ELF-1 (cell line): Measurements from ENCODE around the gene STX4.

Experiments used
- DNase-seq: peaks from one replicate; pipeline ENCODE4 v3.0.0-alpha.2; 2016; ENCODE audit warnings: low read depth, low spot score

The STX4 gene

GRCh38 chr16:31020536-31020935 is 12.8 kb upstream of the STX4 start:
- no peak for DNase-seq

- DNase-seq = no peak
Observed at GRCh38 chr16:31022544-31023251, 10.7 kb upstream of the STX4 start.

- no peak for DNase-seq
Observed at GRCh38 chr16:31023252-31023602, 10.1 kb upstream of the STX4 start.

- no peak for DNase-seq
Observed at GRCh38 chr16:31023627-31024226, 9.6 kb upstream of the STX4 start.

- DNase-seq = no peak
Observed at GRCh38 chr16:31025339-31025738, 8.0 kb upstream of the STX4 start.

- DNase-seq = no peak
Observed at GRCh38 chr16:31029272-31029671, 4.1 kb upstream of the STX4 start.

- no peak for DNase-seq
Observed at GRCh38 chr16:31031276-31031675, 2.1 kb upstream of the STX4 start.

GRCh38 chr16:31033709-31034492 is 543 bp downstream of the STX4 start:
- DNase-seq = peak; percentile 84

GRCh38 chr16:31036691-31037090 is 3.3 kb downstream of the STX4 start:
- no peak for DNase-seq

- no peak for DNase-seq
Observed at GRCh38 chr16:31038993-31039392, 5.6 kb downstream of the STX4 start.

- no peak for DNase-seq
Observed at GRCh38 chr16:31042866-31043265, 9.5 kb downstream of the STX4 start.

GRCh38 chr16:31043352-31043751 is 10.0 kb downstream of the STX4 start:
- DNase-seq = no peak

GRCh38 chr16:31043898-31044481 is 10.6 kb downstream of the STX4 start:
- no peak for DNase-seq

- DNase-seq = no peak
Observed at GRCh38 chr16:31050280-31051030, 17.1 kb downstream of the STX4 start.

GRCh38 chr16:31052114-31052513 is 18.8 kb downstream of the STX4 start:
- DNase-seq = no peak

GRCh38 chr16:31055613-31056012 is 22.3 kb downstream of the STX4 start:
- peak; percentile 30 for DNase-seq

GRCh38 chr16:31061126-31061812 is 27.9 kb downstream of the STX4 start:
- no peak for DNase-seq

GRCh38 chr16:31061813-31062440 is 28.6 kb downstream of the STX4 start:
- DNase-seq = no peak

- DNase-seq = peak; percentile 19
Observed at GRCh38 chr16:31063495-31063842, 30.1 kb downstream of the STX4 start.

GRCh38 chr16:31063843-31064611 is 30.7 kb downstream of the STX4 start:
- DNase-seq = no peak
